ENCODE measurements around the gene SIX1. TPM values are rescaled to one million over a fixed set of nuclear protein-coding genes. Genes with fewer than 3 reads are reported as not detected.

The SIX1 gene
- polyA plus RNA-seq, 1 of the 3 experiments (the other 2 are of a cell fraction) = 52.1 TPM

DNA sequence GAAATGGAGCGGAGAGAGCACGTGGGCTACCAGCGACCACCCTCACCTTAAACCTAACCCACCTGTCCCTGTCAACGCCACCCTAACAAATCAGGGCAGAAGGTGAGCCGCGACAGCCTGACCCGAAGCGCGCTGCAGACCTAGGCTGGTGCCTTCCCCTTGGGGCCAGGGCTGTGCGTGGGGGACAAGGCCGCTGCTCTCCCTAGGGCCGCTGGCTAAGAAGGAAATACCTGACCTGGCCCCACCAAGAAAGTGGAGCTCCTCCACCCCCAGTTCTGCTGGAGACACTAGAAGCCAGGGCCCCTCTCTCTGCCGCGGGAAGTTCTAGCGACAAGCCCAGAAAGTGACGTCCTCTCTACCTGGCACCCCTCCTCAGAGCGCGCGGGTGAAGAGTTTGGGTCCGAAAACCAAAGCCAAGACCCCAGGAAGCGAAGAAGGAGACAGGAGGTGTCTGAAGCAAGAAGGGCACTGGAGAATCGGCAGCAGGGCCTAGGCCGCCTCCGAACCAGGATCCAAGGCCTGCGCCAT lies 7.5 kb downstream of the SIX1 start:
- ChIA-PET CTCF (interaction anchor here (1.4 to 3.2 kb wide), 4 partner anchors 10 to 612 kb away, joined by 5 to 13 read pairs (median 6); no protein-coding TSS in a partner anchor), POLR2A (no interaction called here)
- Histone ChIP-seq H3K79me2 (ENCODE audit: insufficient read depth) (peaks cover 93% of the 10 kb centered on the region), H3K4me1 (ENCODE audit: control insufficient read depth in 1 of 2, insufficient read depth in 2 of 2, low read depth in 1 of 2, low read length in 1 of 2) (peaks cover 25 to 26% of the 10 kb centered on the region in 2 experiments; a peak in 3 of 4 replicates), H3K4me3 (ENCODE audit: low read depth in 2 of 2, low read length in 1 of 2) (peak overlapping the region; percentile 4 to 61; a peak in 3 of 4 replicates), H3K27ac (ENCODE audit: low read depth in 2 of 2, low read length in 1 of 2) (peak overlapping the region in 1 of 2 experiments; percentile 87; a peak in 2 of 4 replicates), H4K20me1 (ENCODE audit: insufficient read depth) (peaks cover 24% of the 10 kb centered on the region), H3K9ac (peak overlapping the region; percentile 94; the same call in 1 of the 2 replicates), H2AFZ (ENCODE audit: low read depth) (no peak overlapping the region), H3K27me3 (ENCODE audit: insufficient read depth) (no peaks in the 10 kb centered on the region), H3K9me3 (no peaks in the 10 kb centered on the region), H3F3A (replicated peaks; ENCODE audit: insufficient read depth) (peaks cover 23% of the 10 kb centered on the region), H3K36me3 (replicated peaks in 1 of 2; ENCODE audit: control insufficient read depth in 1 of 2, insufficient read depth in 2 of 2, low read length in 1 of 2) (peaks cover 47 to 68% of the 10 kb centered on the region in 2 experiments), H3K4me2 (peak overlapping the region; percentile 86), H3K9me2 (no peaks in the 10 kb centered on the region)
- TF ChIP-seq TEAD4 (IDR thresholded peaks at IDR 0.05; ENCODE audit: borderline replicate concordance, insufficient read depth) (no peak), FOSL2 (IDR thresholded peaks at IDR 0.05; ENCODE audit: borderline replicate concordance, low read depth) (no peak), MXI1 (IDR thresholded peaks at IDR 0.05; ENCODE audit: low read depth, low read length) (no peak), GABPA (IDR thresholded peaks at IDR 0.05; ENCODE audit: low read depth) (no peak), POLR2AphosphoS5 (IDR thresholded peaks at IDR 0.05; ENCODE audit: low read depth, low read length) (no peak), GATA2 (CRISPR knock-in tag; IDR thresholded peaks at IDR 0.05) (no peak), ELF1 (IDR thresholded peaks at IDR 0.05) (no peak)
- TF ChIP-seq, protein P1, sequence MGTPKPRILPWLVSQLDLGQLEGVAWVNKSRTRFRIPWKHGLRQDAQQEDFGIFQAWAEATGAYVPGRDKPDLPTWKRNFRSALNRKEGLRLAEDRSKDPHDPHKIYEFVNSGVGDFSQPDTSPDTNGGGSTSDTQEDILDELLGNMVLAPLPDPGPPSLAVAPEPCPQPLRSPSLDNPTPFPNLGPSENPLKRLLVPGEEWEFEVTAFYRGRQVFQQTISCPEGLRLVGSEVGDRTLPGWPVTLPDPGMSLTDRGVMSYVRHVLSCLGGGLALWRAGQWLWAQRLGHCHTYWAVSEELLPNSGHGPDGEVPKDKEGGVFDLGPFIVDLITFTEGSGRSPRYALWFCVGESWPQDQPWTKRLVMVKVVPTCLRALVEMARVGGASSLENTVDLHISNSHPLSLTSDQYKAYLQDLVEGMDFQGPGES (IDR thresholded peaks at IDR 0.05; ENCODE audit: low read depth, low read length) = no peak
- DNase-seq = no peak
- 65% methylated on average over 25 of the region's 25 CpGs for WGBS (ENCODE audit: low lambda C conversion rate)

DNA sequence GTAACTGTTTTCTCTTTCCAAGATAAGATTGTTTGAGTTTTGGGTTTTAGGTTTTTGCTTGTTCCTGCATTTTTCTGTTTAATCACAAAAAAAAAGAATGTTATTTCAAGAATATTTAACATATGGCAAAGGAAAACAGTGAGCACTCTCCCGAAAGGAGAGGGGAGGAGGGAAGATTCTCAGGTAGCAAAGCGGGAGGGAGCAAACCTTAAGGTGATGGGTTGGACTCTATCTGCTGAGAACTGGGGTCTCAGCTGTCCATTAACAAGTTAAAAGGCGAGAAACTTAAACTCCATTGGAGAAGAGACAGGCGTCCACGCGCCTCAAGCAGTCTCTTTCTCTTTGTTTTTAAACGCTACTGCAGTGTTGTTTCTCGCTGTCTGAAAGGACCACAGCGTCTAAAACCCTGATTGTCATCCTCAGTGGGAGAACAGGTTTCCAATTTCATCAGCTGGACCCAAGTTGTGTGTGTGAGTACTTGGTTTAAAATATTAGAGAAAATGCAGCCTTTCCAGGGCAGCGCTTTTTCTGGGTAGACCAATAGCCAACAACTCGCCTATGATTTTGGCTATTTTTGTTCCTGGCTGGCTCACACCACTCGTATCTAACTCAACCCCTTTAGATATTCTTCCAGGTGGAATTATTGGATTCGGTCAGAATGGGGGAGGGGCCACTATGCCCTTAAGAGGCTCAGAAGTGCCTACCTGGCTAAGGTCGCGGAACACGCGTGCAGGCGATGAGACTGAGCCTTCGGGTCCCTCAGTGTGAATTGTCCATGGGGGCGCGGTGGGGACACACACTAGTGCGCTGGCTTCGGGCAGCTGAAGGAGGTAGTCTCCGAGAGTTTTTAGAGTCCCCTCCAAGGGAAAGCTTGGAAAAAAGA lies 8.2 kb downstream of the SIX1 start:
- H3K4me2 ChIP-seq = peak overlapping the region; percentile 86
- no peak overlapping the region for H2AFZ ChIP-seq (ENCODE audit: low read depth)
- no peak for DNase-seq
- H3K27ac ChIP-seq (ENCODE audit: low read depth in 2 of 2, low read length in 1 of 2) = peak overlapping the region in 1 of 2 experiments; percentile 87; a peak in 3 of 4 replicates
- peaks cover 23% of the 10 kb centered on the region for H3F3A ChIP-seq (replicated peaks; ENCODE audit: insufficient read depth)
- H3K27me3 ChIP-seq (ENCODE audit: insufficient read depth) = no peaks in the 10 kb centered on the region
- peaks cover 17% of the 10 kb centered on the region for H4K20me1 ChIP-seq (ENCODE audit: insufficient read depth)
- H3K9me3 ChIP-seq = no peaks in the 10 kb centered on the region
- H3K79me2 ChIP-seq (ENCODE audit: insufficient read depth) = peaks cover 91% of the 10 kb centered on the region
- H3K9ac ChIP-seq = 0 out of 2 replicates have a peak overlapping the region, but pooled peaks have one; percentile 94
- H3K36me3 ChIP-seq (replicated peaks in 1 of 2; ENCODE audit: control insufficient read depth in 1 of 2, insufficient read depth in 2 of 2, low read length in 1 of 2) = peaks cover 47 to 68% of the 10 kb centered on the region in 2 experiments
- ChIA-PET CTCF (interaction anchor here (0.7 to 3.2 kb wide), 4 partner anchors 9 to 612 kb away, joined by 3 to 13 read pairs (median 6); no protein-coding TSS in a partner anchor), POLR2A (no interaction called here)
- WGBS (ENCODE audit: low lambda C conversion rate) = 58% methylated on average over 24 of the region's 24 CpGs
- peak overlapping the region; percentile 4 to 61; a peak in 3 of 4 replicates for H3K4me3 ChIP-seq (ENCODE audit: low read depth in 2 of 2, low read length in 1 of 2)
- H3K9me2 ChIP-seq = no peaks in the 10 kb centered on the region
- peaks cover 25 to 26% of the 10 kb centered on the region in 2 experiments; a peak in 3 of 4 replicates for H3K4me1 ChIP-seq (ENCODE audit: control insufficient read depth in 1 of 2, insufficient read depth in 2 of 2, low read depth in 1 of 2, low read length in 1 of 2)
- TF ChIP-seq SMC3 (IDR thresholded peaks at IDR 0.05; ENCODE audit: low read depth, low read length) = no peak
- TF ChIP-seq, protein P2, sequence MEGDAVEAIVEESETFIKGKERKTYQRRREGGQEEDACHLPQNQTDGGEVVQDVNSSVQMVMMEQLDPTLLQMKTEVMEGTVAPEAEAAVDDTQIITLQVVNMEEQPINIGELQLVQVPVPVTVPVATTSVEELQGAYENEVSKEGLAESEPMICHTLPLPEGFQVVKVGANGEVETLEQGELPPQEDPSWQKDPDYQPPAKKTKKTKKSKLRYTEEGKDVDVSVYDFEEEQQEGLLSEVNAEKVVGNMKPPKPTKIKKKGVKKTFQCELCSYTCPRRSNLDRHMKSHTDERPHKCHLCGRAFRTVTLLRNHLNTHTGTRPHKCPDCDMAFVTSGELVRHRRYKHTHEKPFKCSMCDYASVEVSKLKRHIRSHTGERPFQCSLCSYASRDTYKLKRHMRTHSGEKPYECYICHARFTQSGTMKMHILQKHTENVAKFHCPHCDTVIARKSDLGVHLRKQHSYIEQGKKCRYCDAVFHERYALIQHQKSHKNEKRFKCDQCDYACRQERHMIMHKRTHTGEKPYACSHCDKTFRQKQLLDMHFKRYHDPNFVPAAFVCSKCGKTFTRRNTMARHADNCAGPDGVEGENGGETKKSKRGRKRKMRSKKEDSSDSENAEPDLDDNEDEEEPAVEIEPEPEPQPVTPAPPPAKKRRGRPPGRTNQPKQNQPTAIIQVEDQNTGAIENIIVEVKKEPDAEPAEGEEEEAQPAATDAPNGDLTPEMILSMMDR (IDR thresholded peaks at IDR 0.05) = no peak
- TF ChIP-seq GABPA (IDR thresholded peaks at IDR 0.05; ENCODE audit: low read depth) = no peak
- TF ChIP-seq, protein P3, sequence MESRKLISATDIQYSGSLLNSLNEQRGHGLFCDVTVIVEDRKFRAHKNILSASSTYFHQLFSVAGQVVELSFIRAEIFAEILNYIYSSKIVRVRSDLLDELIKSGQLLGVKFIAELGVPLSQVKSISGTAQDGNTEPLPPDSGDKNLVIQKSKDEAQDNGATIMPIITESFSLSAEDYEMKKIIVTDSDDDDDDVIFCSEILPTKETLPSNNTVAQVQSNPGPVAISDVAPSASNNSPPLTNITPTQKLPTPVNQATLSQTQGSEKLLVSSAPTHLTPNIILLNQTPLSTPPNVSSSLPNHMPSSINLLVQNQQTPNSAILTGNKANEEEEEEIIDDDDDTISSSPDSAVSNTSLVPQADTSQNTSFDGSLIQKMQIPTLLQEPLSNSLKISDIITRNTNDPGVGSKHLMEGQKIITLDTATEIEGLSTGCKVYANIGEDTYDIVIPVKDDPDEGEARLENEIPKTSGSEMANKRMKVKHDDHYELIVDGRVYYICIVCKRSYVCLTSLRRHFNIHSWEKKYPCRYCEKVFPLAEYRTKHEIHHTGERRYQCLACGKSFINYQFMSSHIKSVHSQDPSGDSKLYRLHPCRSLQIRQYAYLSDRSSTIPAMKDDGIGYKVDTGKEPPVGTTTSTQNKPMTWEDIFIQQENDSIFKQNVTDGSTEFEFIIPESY (IDR thresholded peaks at IDR 0.05; ENCODE audit: borderline replicate concordance, low read depth) = no peak
- no peak for TF ChIP-seq FOXJ3 (CRISPR knock-in tag; IDR thresholded peaks at IDR 0.05)
- TF ChIP-seq RXRA (IDR thresholded peaks at IDR 0.05; ENCODE audit: borderline replicate concordance, low read depth) = no peak
- TF ChIP-seq RAD21 (IDR thresholded peaks at IDR 0.05; ENCODE audit: low read length) = no peak
- TF ChIP-seq GATA2 (CRISPR knock-in tag; IDR thresholded peaks at IDR 0.05) = no peak
- TF ChIP-seq, protein P4, sequence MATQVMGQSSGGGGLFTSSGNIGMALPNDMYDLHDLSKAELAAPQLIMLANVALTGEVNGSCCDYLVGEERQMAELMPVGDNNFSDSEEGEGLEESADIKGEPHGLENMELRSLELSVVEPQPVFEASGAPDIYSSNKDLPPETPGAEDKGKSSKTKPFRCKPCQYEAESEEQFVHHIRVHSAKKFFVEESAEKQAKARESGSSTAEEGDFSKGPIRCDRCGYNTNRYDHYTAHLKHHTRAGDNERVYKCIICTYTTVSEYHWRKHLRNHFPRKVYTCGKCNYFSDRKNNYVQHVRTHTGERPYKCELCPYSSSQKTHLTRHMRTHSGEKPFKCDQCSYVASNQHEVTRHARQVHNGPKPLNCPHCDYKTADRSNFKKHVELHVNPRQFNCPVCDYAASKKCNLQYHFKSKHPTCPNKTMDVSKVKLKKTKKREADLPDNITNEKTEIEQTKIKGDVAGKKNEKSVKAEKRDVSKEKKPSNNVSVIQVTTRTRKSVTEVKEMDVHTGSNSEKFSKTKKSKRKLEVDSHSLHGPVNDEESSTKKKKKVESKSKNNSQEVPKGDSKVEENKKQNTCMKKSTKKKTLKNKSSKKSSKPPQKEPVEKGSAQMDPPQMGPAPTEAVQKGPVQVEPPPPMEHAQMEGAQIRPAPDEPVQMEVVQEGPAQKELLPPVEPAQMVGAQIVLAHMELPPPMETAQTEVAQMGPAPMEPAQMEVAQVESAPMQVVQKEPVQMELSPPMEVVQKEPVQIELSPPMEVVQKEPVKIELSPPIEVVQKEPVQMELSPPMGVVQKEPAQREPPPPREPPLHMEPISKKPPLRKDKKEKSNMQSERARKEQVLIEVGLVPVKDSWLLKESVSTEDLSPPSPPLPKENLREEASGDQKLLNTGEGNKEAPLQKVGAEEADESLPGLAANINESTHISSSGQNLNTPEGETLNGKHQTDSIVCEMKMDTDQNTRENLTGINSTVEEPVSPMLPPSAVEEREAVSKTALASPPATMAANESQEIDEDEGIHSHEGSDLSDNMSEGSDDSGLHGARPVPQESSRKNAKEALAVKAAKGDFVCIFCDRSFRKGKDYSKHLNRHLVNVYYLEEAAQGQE (IDR thresholded peaks at IDR 0.05; ENCODE audit: low read depth, low read length) = no peak
- TF ChIP-seq TCF12 (IDR thresholded peaks at IDR 0.05) = no peak

All from SK-N-SH (cell line).